Measurements from ENCODE around the gene MORN3. TPM values are rescaled to one million over a fixed set of nuclear protein-coding genes. Genes with fewer than 3 reads are reported as not detected.

Gene MORN3
- total and polyA plus RNA-seq, 10 of the 15 experiments (the other 5 are each of a cell fraction or from before 2014, with no cell fraction given): 0.08 to 0.34 (median 0.17) TPM

GRCh38 chr12:121611306-121611705, 58.1 kb downstream of the MORN3 start:
- CTCF ChIA-PET: interaction anchor here (1.4 to 1.5 kb wide), 2 partner anchors 59 to 112 kb away, joined by 3 to 8 read pairs; no protein-coding TSS in a partner anchor
- WGBS (ENCODE audit: insufficient coverage, insufficient replicate concordance, low lambda C conversion rate, missing lambda C conversion rate): 72% methylated on average over 2 of the region's 2 CpGs
- RAD21 ChIA-PET (ENCODE audit: unreplicated experiment): no interaction called here
- in situ Hi-C loops (cut with MboI) (no loop called here), intact Hi-C loops (cut with micrococcal nuclease; ENCODE audit: unreplicated experiment) (no loop called here)
- POLR2A ChIA-PET: interaction anchor here (0.6 to 1.3 kb wide), 4 partner anchors 11 to 460 kb away, joined by 3 to 5 read pairs (median 4); no protein-coding TSS in a partner anchor
- no peak for FAIRE-seq
- Histone ChIP-seq H3K27ac (ENCODE audit: control insufficient read depth, insufficient read depth) (no peak overlapping the region), H3K4me2 (ENCODE audit: control insufficient read depth, insufficient read depth) (no peak overlapping the region), H2AFZ (ENCODE audit: control insufficient read depth, low read depth, low read length) (no peak overlapping the region), H3K79me2 (ENCODE audit: control insufficient read depth, insufficient read depth, low read length) (no peaks in the 10 kb centered on the region), H3K4me3 (no peak overlapping the region), H4K20me1 (ENCODE audit: control insufficient read depth, insufficient read depth) (no peaks in the 10 kb centered on the region), H3K4me1 (ENCODE audit: control insufficient read depth, insufficient read depth, low read length) (peaks cover 11% of the 10 kb centered on the region; the same call in 1 of the 2 replicates), H3K36me3 (ENCODE audit: control insufficient read depth in 2 of 2, insufficient read depth in 2 of 2, low read length in 1 of 2) (no peaks in the 10 kb centered on the region), H3K9ac (ENCODE audit: control insufficient read depth, insufficient read depth, low read length) (no peak overlapping the region), H3K27me3 (replicated peaks in 1 of 2; ENCODE audit: control insufficient read depth in 2 of 2, insufficient read depth in 2 of 2, low read length in 1 of 2) (no peaks in the 10 kb centered on the region), H3K9me3 (replicated peaks; ENCODE audit: control insufficient read depth, insufficient read depth, low read length) (no peaks in the 10 kb centered on the region)
- TF ChIP-seq ZNF207 (IDR thresholded peaks at IDR 0.05; ENCODE audit: borderline replicate concordance) (no peak), HSF1 (IDR thresholded peaks at IDR 0.05; ENCODE audit: low read depth, low read length) (no peak), MYB (IDR thresholded peaks at IDR 0.05; ENCODE audit: borderline replicate concordance, low read depth, low read length) (no peak), IKZF2 (IDR thresholded peaks at IDR 0.05) (no peak), SUPT20H (IDR thresholded peaks at IDR 0.05; ENCODE audit: borderline replicate concordance, control insufficient read depth, low read depth, low read length) (no peak), ZBTB33 (IDR thresholded peaks at IDR 0.05) (no peak), RBBP5 (conservative IDR thresholded peaks at IDR 0.05) (no peak), ATF3 (IDR thresholded peaks at IDR 0.05; ENCODE audit: borderline replicate concordance, extremely low read depth, low read depth, low read length) (no peak), SREBF2 (IDR thresholded peaks at IDR 0.05; ENCODE audit: low read length) (no peak)
- SMC1A ChIA-PET (ENCODE audit: uncharacterized antibody, unreplicated experiment): interaction anchor here (0.8 to 1.4 kb wide), 4 partner anchors 8 to 59 kb away, joined by 3 to 5 read pairs (median 4); no protein-coding TSS in a partner anchor
- DNase-seq (ENCODE audit: low read depth, low spot score): no peak
- no TSS peak for BruUV-seq (replicated peaks)
- peak; percentile 81 for ATAC-seq
